ENCODE data around the gene CAPS.
A peak's percentile ranks its signal among the peaks of the same experiment; 100 is the strongest.

The CAPS gene

GRCh38 chr19:5951338-5951861 lies 37.3 kb downstream of the CAPS start:
- H3K4me1 ChIP-seq (ENCODE audit: control insufficient read depth, insufficient read depth, low read depth, low read length) = peaks cover 32% of the 10 kb centered on the region
- no peak overlapping the region for H4K8ac ChIP-seq (ENCODE audit: low read length)
- no peak overlapping the region for H2BK12ac ChIP-seq (ENCODE audit: low read length in 2 of 2)
- H3K79me1 ChIP-seq (replicated peaks; ENCODE audit: low read length, poor library complexity, severe bottlenecking) = peaks cover 49% of the 10 kb centered on the region
- 83% methylated on average over 19 of the region's 19 CpGs for WGBS
- peak overlapping the region in 1 of 2 experiments; percentile 11 for H3K18ac ChIP-seq (ENCODE audit: low read depth in 1 of 2, low read length in 2 of 2)
- H3K27ac ChIP-seq (ENCODE audit: low read length, poor library complexity, severe bottlenecking) = no peak overlapping the region
- H3K23ac ChIP-seq (ENCODE audit: low read length in 2 of 2) = no peak overlapping the region
- no peaks in the 10 kb centered on the region for H3K27me3 ChIP-seq (ENCODE audit: control insufficient read depth in 1 of 2, insufficient read depth in 1 of 2, low read length in 2 of 2)
- H3K9ac ChIP-seq (ENCODE audit: low read length) = no peak overlapping the region
- H4K91ac ChIP-seq (ENCODE audit: low read length) = no peak overlapping the region
- no peaks in the 10 kb centered on the region for H3K9me3 ChIP-seq (ENCODE audit: control insufficient read depth, low read length)
- H2AK5ac ChIP-seq (ENCODE audit: low read length, severe bottlenecking) = no peak overlapping the region
- no peak overlapping the region for H2BK15ac ChIP-seq (ENCODE audit: low read depth, poor library complexity, severe bottlenecking)
- no peak overlapping the region for H2BK120ac ChIP-seq (ENCODE audit: low read depth, low read length)
- no peak overlapping the region for H2BK5ac ChIP-seq (ENCODE audit: low read depth, low read length, poor library complexity, severe bottlenecking)
- no peak overlapping the region for H3K14ac ChIP-seq (ENCODE audit: low read length in 2 of 2)
- H3K36me3 ChIP-seq (ENCODE audit: control insufficient read depth in 1 of 2, insufficient read depth in 2 of 2, low read depth in 1 of 2, low read length in 2 of 2) = peaks cover 17 to 32% of the 10 kb centered on the region in 2 experiments
- H3K4me3 ChIP-seq (ENCODE audit: insufficient read depth in 1 of 2, low read depth in 1 of 2, low read length in 2 of 2) = no peak overlapping the region
- H3K4ac ChIP-seq (ENCODE audit: low read depth in 1 of 2, low read length in 2 of 2) = no peak overlapping the region
- DNase-seq = no peak
- no peak overlapping the region for H2AFZ ChIP-seq (ENCODE audit: low read depth, low read length)
- H3K4me2 ChIP-seq (ENCODE audit: low read length, poor library complexity, severe bottlenecking) = no peak overlapping the region

GRCh38 chr19:5952193-5953029 lies 38.4 kb downstream of the CAPS start:
- Histone ChIP-seq H2AK5ac (ENCODE audit: low read length, severe bottlenecking) (no peak overlapping the region), H2BK15ac (ENCODE audit: low read depth, poor library complexity, severe bottlenecking) (peak overlapping the region; percentile 73), H3K27ac (ENCODE audit: low read length, poor library complexity, severe bottlenecking) (no peak overlapping the region), H3K23ac (ENCODE audit: low read length in 2 of 2) (peak overlapping the region in 1 of 2 experiments; percentile 24), H3K9me3 (ENCODE audit: control insufficient read depth, low read length) (no peaks in the 10 kb centered on the region), H3K4me3 (ENCODE audit: insufficient read depth in 1 of 2, low read depth in 1 of 2, low read length in 2 of 2) (no peak overlapping the region), H4K91ac (ENCODE audit: low read length) (no peak overlapping the region), H2AFZ (ENCODE audit: low read depth, low read length) (no peak overlapping the region), H3K79me1 (replicated peaks; ENCODE audit: low read length, poor library complexity, severe bottlenecking) (peaks cover 46% of the 10 kb centered on the region), H3K36me3 (ENCODE audit: control insufficient read depth in 1 of 2, insufficient read depth in 2 of 2, low read depth in 1 of 2, low read length in 2 of 2) (peaks cover 17 to 26% of the 10 kb centered on the region in 2 experiments), H3K4ac (ENCODE audit: low read depth in 1 of 2, low read length in 2 of 2) (no peak overlapping the region), H3K9ac (ENCODE audit: low read length) (peak overlapping the region; percentile 55), H4K8ac (ENCODE audit: low read length) (no peak overlapping the region), H3K27me3 (ENCODE audit: control insufficient read depth in 1 of 2, insufficient read depth in 1 of 2, low read length in 2 of 2) (no peaks in the 10 kb centered on the region), H2BK12ac (ENCODE audit: low read length in 2 of 2) (peak overlapping the region in 1 of 2 experiments; percentile 10), H3K18ac (ENCODE audit: low read depth in 1 of 2, low read length in 2 of 2) (peak overlapping the region; percentile 15 to 62), H3K4me2 (ENCODE audit: low read length, poor library complexity, severe bottlenecking) (no peak overlapping the region), H2BK5ac (ENCODE audit: low read depth, low read length, poor library complexity, severe bottlenecking) (no peak overlapping the region), H3K14ac (ENCODE audit: low read length in 2 of 2) (peak overlapping the region in 1 of 2 experiments; percentile 62), H2BK120ac (ENCODE audit: low read depth, low read length) (no peak overlapping the region), H3K4me1 (ENCODE audit: control insufficient read depth, insufficient read depth, low read depth, low read length) (peaks cover 33% of the 10 kb centered on the region)
- DNase-seq = no peak
- 89% methylated on average over 17 of the region's 18 CpGs for WGBS

- H3K4me1 ChIP-seq (ENCODE audit: control insufficient read depth, insufficient read depth, low read depth, low read length) = peaks cover 33% of the 10 kb centered on the region
- H3K9ac ChIP-seq (ENCODE audit: low read length) = peak overlapping the region; percentile 55
- no peak overlapping the region for H3K18ac ChIP-seq (ENCODE audit: low read depth in 1 of 2, low read length in 2 of 2)
Observed at GRCh38 chr19:5953030-5953589, 39.1 kb downstream of the CAPS start.

GRCh38 chr19:5953680-5954213 lies 39.7 kb downstream of the CAPS start:
- 85% methylated on average over 17 of the region's 17 CpGs for WGBS
- peak overlapping the region; percentile 37 for H2AK5ac ChIP-seq (ENCODE audit: low read length, severe bottlenecking)
- peaks cover 37% of the 10 kb centered on the region for H3K4me1 ChIP-seq (ENCODE audit: control insufficient read depth, insufficient read depth, low read depth, low read length)

More at GRCh38 chr19:5953030-5953589, 39.1 kb downstream of the CAPS start:
- H2BK120ac ChIP-seq (ENCODE audit: low read depth, low read length) = no peak overlapping the region
- no peak overlapping the region for H2AFZ ChIP-seq (ENCODE audit: low read depth, low read length)
- H2BK15ac ChIP-seq (ENCODE audit: low read depth, poor library complexity, severe bottlenecking) = no peak overlapping the region
- H3K9me3 ChIP-seq (ENCODE audit: control insufficient read depth, low read length) = no peaks in the 10 kb centered on the region
- no peak overlapping the region for H2BK5ac ChIP-seq (ENCODE audit: low read depth, low read length, poor library complexity, severe bottlenecking)
- no peak overlapping the region for H4K8ac ChIP-seq (ENCODE audit: low read length)
- H3K14ac ChIP-seq (ENCODE audit: low read length in 2 of 2) = no peak overlapping the region
- H2AK5ac ChIP-seq (ENCODE audit: low read length, severe bottlenecking) = no peak overlapping the region
- WGBS = 79% methylated on average over 4 of the region's 5 CpGs
- H2BK12ac ChIP-seq (ENCODE audit: low read length in 2 of 2) = no peak overlapping the region
- H3K27me3 ChIP-seq (ENCODE audit: control insufficient read depth in 1 of 2, insufficient read depth in 1 of 2, low read length in 2 of 2) = no peaks in the 10 kb centered on the region
- no peak overlapping the region for H4K91ac ChIP-seq (ENCODE audit: low read length)
- H3K27ac ChIP-seq (ENCODE audit: low read length, poor library complexity, severe bottlenecking) = no peak overlapping the region
- H3K4ac ChIP-seq (ENCODE audit: low read depth in 1 of 2, low read length in 2 of 2) = peak overlapping the region in 1 of 2 experiments; percentile 24
- H3K79me1 ChIP-seq (replicated peaks; ENCODE audit: low read length, poor library complexity, severe bottlenecking) = peaks cover 42% of the 10 kb centered on the region
- DNase-seq = peak; percentile 45
- no peak overlapping the region for H3K23ac ChIP-seq (ENCODE audit: low read length in 2 of 2)
- no peak overlapping the region for H3K4me2 ChIP-seq (ENCODE audit: low read length, poor library complexity, severe bottlenecking)
- H3K36me3 ChIP-seq (ENCODE audit: control insufficient read depth in 1 of 2, insufficient read depth in 2 of 2, low read depth in 1 of 2, low read length in 2 of 2) = peaks cover 20 to 21% of the 10 kb centered on the region in 2 experiments
- peak overlapping the region in 1 of 2 experiments; percentile 30 for H3K4me3 ChIP-seq (ENCODE audit: insufficient read depth in 1 of 2, low read depth in 1 of 2, low read length in 2 of 2)

More at GRCh38 chr19:5953680-5954213, 39.7 kb downstream of the CAPS start:
- Histone ChIP-seq H3K9me3 (ENCODE audit: control insufficient read depth, low read length) (no peaks in the 10 kb centered on the region), H3K4me2 (ENCODE audit: low read length, poor library complexity, severe bottlenecking) (no peak overlapping the region), H3K36me3 (ENCODE audit: control insufficient read depth in 1 of 2, insufficient read depth in 2 of 2, low read depth in 1 of 2, low read length in 2 of 2) (peaks cover 21 to 27% of the 10 kb centered on the region in 2 experiments), H3K27ac (ENCODE audit: low read length, poor library complexity, severe bottlenecking) (peak overlapping the region; percentile 41), H2BK15ac (ENCODE audit: low read depth, poor library complexity, severe bottlenecking) (no peak overlapping the region), H3K4me3 (ENCODE audit: insufficient read depth in 1 of 2, low read depth in 1 of 2, low read length in 2 of 2) (peak overlapping the region in 1 of 2 experiments; percentile 58), H3K79me1 (replicated peaks; ENCODE audit: low read length, poor library complexity, severe bottlenecking) (peaks cover 42% of the 10 kb centered on the region), H2BK5ac (ENCODE audit: low read depth, low read length, poor library complexity, severe bottlenecking) (peak overlapping the region; percentile 36), H2BK12ac (ENCODE audit: low read length in 2 of 2) (peak overlapping the region; percentile 78 to 93), H3K27me3 (ENCODE audit: control insufficient read depth in 1 of 2, insufficient read depth in 1 of 2, low read length in 2 of 2) (no peaks in the 10 kb centered on the region), H3K14ac (ENCODE audit: low read length in 2 of 2) (peak overlapping the region in 1 of 2 experiments; percentile 71), H2AFZ (ENCODE audit: low read depth, low read length) (no peak overlapping the region), H3K23ac (ENCODE audit: low read length in 2 of 2) (no peak overlapping the region), H4K8ac (ENCODE audit: low read length) (peak overlapping the region; percentile 56), H3K9ac (ENCODE audit: low read length) (peak overlapping the region; percentile 55), H4K91ac (ENCODE audit: low read length) (peak overlapping the region; percentile 54), H3K18ac (ENCODE audit: low read depth in 1 of 2, low read length in 2 of 2) (peak overlapping the region; percentile 30 to 91), H3K4ac (ENCODE audit: low read depth in 1 of 2, low read length in 2 of 2) (peak overlapping the region; percentile 75 to 92), H2BK120ac (ENCODE audit: low read depth, low read length) (peak overlapping the region; percentile 45)
- DNase-seq = peak; percentile 30
